Neural crest cell (in vitro differentiated cells): ENCODE results near the gene QSER1. TPM values are rescaled to one million over a fixed set of nuclear protein-coding genes. Genes with fewer than 3 reads are reported as not detected.
A peak's percentile ranks its signal among the peaks of the same experiment; 100 is the strongest.

Experiments used
- DNase-seq: peaks from one replicate; pipeline ENCODE4 v3.0.0; 2021; ENCODE audit warnings: low read depth, mixed read lengths, low spot score
- H3K27ac Mint-ChIP-seq: one replicate; pipeline ENCODE4 v1.8.0; 2021; ENCODE audit warnings: mild to moderate bottlenecking, mixed read lengths; ENCODE audit not compliant: unreplicated experiment
- H3K27me3 Mint-ChIP-seq: 2 replicates; pipeline ENCODE4 v1.8.0; 2021; ENCODE audit warnings: low read depth, mild to moderate bottlenecking, mixed read lengths
- H3K36me3 Mint-ChIP-seq: 2 replicates; pipeline ENCODE4 v1.8.0; 2021; ENCODE audit warnings: low read depth, mild to moderate bottlenecking, mixed read lengths
- H3K4me1 Mint-ChIP-seq: 2 replicates; pipeline ENCODE4 v1.8.0; 2021; ENCODE audit warnings: mixed read lengths
- H3K4me3 Mint-ChIP-seq: one replicate; pipeline ENCODE4 v1.8.0; 2021; ENCODE audit warnings: mild to moderate bottlenecking, mixed read lengths
- H3K9me3 Mint-ChIP-seq: 2 replicates; pipeline ENCODE4 v1.8.0; 2021; ENCODE audit warnings: mixed read lengths
- long read RNA-seq: library from polyadenylated mRNA; unstranded; transcript quantifications from one replicate; pipeline ENCODE4 v2.0.0, GENCODE V29; 2020
- total RNA-seq: library from RNA; stranded (reverse); gene quantifications from 2 replicates; pipeline ENCODE4 v1.2.1, GENCODE V29; 2021
- TF ChIP-seq, protein P1 (sequence below): fragments of 200-600 bp; sonication (generic); conservative IDR thresholded peaks from 2 replicates; pipeline ENCODE4 v1.5.0; 2021; ENCODE audit warnings: antibody characterized with exemption, mild to moderate bottlenecking

Gene QSER1
- total RNA-seq: 59.4 and 65.7 TPM in 2 replicates
- long read RNA-seq, partial matches to known transcripts: 12 of 21 reads
- long read RNA-seq, other reads (novel, unspliced or antisense): 9 of 21 reads

DNA sequence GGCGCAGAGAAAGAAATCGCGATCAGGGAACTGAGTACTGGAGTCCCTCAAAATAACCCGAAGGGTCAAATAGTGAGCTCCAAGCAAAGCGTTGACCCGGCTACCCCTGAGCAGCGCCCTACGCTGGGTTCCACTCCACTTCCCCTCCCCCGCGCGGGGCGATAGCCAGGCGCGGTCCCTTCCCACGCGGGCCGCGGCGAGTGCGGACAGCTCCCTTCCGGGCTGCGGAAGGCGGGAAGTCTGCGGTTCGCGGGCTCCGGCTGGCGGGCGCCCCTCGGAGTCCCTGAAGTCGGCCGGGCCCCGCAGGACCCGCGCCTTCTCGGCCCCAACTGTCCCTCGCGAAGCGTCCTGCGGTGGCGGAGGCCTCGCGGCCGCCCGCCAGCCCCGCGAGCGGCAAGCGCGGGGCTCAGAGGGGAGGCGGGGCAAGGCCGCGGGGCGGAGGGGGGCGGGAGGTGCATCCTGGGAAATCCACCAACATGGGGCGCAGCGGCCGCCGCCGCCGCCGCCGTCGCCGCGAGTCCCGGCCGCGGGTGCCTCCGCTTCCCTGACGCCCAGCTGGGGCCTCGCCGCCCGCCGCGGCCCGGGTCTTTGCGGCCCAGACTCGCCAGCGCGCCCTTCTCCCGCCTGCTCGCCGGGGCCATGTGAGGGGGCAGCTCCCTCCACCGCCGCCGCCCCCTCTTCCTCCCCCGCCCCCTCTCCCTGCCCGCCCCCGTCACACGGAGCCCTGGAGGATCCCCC, at the start of gene QSER1:
QSER1 (plus strand) TSS at position 457 of the 738 bp plus-strand sequence. CDS start 315 bp downstream, outside the sequence.
- peak within 1 kb of the TSS; percentile 96 for H3K27ac Mint-ChIP-seq
- no peaks in the 10 kb centered on the region for H3K9me3 Mint-ChIP-seq
- H3K4me3 Mint-ChIP-seq: peak within 1 kb of the TSS; percentile 96
- peak; percentile 56 for DNase-seq
- H3K36me3 Mint-ChIP-seq: peaks cover 6% of the 10 kb centered on the region
- TF ChIP-seq, protein P1, sequence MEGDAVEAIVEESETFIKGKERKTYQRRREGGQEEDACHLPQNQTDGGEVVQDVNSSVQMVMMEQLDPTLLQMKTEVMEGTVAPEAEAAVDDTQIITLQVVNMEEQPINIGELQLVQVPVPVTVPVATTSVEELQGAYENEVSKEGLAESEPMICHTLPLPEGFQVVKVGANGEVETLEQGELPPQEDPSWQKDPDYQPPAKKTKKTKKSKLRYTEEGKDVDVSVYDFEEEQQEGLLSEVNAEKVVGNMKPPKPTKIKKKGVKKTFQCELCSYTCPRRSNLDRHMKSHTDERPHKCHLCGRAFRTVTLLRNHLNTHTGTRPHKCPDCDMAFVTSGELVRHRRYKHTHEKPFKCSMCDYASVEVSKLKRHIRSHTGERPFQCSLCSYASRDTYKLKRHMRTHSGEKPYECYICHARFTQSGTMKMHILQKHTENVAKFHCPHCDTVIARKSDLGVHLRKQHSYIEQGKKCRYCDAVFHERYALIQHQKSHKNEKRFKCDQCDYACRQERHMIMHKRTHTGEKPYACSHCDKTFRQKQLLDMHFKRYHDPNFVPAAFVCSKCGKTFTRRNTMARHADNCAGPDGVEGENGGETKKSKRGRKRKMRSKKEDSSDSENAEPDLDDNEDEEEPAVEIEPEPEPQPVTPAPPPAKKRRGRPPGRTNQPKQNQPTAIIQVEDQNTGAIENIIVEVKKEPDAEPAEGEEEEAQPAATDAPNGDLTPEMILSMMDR: no peak
- H3K4me1 Mint-ChIP-seq: peaks cover 40% of the 10 kb centered on the region
- no peaks in the 10 kb centered on the region for H3K27me3 Mint-ChIP-seq

- H3K36me3 Mint-ChIP-seq: no peaks in the 10 kb centered on the region
- no peaks in the 10 kb centered on the region for H3K4me1 Mint-ChIP-seq
- no peak for DNase-seq
- no peaks in the 10 kb centered on the region for H3K9me3 Mint-ChIP-seq
- H3K27ac Mint-ChIP-seq: no peak overlapping the region
- H3K27me3 Mint-ChIP-seq: peaks cover 9% of the 10 kb centered on the region
- TF ChIP-seq, protein P1: no peak
- H3K4me3 Mint-ChIP-seq: no peak overlapping the region
These were observed 49.1 kb upstream of the QSER1 start for GRCh38 chr11:32843544-32843943.

GRCh38 chr11:32847511-32847910, 45.1 kb upstream of the QSER1 start:
- Mint-ChIP-seq H3K4me3 (no peak overlapping the region), H3K27ac (no peak overlapping the region), H3K4me1 (peaks cover 6% of the 10 kb centered on the region), H3K9me3 (no peaks in the 10 kb centered on the region), H3K27me3 (no peaks in the 10 kb centered on the region), H3K36me3 (no peaks in the 10 kb centered on the region)
- DNase-seq: no peak
- TF ChIP-seq, protein P1: no peak

DNA sequence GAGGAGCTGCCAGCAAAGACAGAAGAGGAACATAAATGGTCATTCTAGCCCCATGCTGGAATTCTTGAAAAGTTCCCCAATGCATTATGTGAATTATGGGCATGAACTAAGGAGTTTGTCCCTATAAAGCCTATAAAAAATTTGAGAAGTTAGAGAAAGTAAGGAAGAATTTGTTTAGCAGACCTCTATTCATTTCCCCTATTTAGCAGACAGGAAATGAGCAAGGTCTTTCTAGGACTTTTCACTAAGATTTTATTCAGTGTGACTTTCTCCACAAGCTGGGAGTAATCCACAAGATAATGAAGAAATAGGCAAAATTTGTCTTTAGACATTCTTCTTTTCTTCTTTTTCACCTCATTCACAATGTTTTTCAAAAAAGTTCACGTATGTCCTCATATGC, 42.9 kb upstream of the QSER1 start:
- Mint-ChIP-seq H3K4me3 (no peak overlapping the region), H3K27me3 (peaks cover 7% of the 10 kb centered on the region), H3K4me1 (peaks cover 6% of the 10 kb centered on the region), H3K27ac (no peak overlapping the region), H3K36me3 (no peaks in the 10 kb centered on the region), H3K9me3 (no peaks in the 10 kb centered on the region)
- TF ChIP-seq, protein P1: no peak
- DNase-seq: no peak

GRCh38 chr11:32851251-32851650, 41.4 kb upstream of the QSER1 start:
- Mint-ChIP-seq H3K27ac (no peak overlapping the region), H3K27me3 (peaks cover 18% of the 10 kb centered on the region), H3K36me3 (no peaks in the 10 kb centered on the region), H3K4me3 (no peak overlapping the region), H3K9me3 (no peaks in the 10 kb centered on the region), H3K4me1 (peaks cover 6% of the 10 kb centered on the region)
- TF ChIP-seq, protein P1: no peak
- DNase-seq: no peak
